ENCODE data around the gene CAMTA1. TPM values are rescaled to one million over a fixed set of nuclear protein-coding genes. Genes with fewer than 3 reads are reported as not detected.

The CAMTA1 gene
- total RNA-seq, 6 experiments from 2014 or later: 78.1 to 96.6 (median 86.1) TPM

DNA sequence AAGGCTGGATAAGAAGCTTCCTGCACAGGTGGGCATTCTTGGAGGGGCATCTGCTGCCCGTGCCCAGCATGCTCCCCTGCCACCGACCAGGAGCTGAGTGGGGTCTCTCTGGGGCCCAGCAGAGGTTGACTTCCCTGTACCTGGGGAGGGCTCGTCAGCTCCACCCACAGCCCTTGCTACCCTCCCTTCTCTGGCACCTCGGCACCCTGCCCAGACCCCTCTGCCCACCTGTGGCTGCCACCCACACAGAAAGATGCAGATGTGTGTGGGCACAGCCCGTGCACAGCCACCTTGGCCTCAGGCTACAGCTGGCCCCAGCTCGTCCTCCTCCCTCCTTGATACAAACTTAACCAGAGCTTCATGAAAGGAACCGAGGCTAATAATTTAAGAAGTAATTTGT is 744.7 kb downstream of the CAMTA1 start:
- no peaks in the 10 kb centered on the region for H3K9me3 Mint-ChIP-seq
- peaks cover 1% of the 10 kb centered on the region; the same call in 1 of the 2 replicates for H3K27me3 Mint-ChIP-seq (ENCODE audit: insufficient read depth)
- TF ChIP-seq CTCF (IDR thresholded peaks at IDR 0.05): no peak
- H3K4me1 Mint-ChIP-seq (ENCODE audit: low read depth): peaks cover 44% of the 10 kb centered on the region
- no peaks in the 10 kb centered on the region for H3K36me3 Mint-ChIP-seq (ENCODE audit: low read depth)
- H3K27ac Mint-ChIP-seq: no peak overlapping the region
- H3K4me3 Mint-ChIP-seq: no peak overlapping the region
- DNase-seq: no peak

DNA sequence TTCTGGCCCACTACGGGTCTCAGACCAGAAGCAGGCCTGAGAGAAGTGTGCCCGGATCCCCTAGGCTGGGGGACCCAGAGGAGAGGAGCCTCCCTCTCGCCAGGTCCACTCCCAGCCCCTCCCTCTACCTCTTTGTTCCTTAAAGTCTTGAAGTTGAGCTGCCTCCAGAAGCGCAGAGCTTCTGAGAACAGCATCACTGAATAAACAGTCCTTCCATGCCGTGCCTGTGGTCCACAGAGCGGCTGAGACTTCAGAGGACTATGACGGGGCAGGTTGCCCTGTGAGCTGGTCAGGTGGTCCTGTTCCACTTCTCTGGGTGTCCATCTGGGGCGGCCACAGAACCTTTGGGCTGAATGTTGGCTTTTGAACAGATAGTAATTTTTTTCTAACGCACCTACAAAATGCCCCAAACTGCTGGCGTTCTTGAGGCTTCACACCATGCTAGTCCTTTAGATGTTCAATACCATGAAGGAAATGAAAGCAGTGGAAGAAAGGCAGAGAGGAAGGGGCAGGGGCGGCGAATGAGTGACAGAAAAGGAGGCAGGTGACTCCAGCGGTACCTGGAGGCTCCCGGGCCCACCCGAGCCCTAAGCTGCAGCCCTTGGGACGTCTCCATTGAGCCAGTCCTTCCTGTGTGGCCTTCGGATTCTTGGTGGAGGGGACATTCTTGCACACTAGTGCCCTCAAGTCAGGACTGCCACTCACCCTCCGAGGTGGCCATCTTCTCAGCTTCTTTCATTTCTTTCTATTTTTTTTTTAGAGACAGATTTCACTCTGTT is 746.5 kb downstream of the CAMTA1 start:
- H3K36me3 Mint-ChIP-seq (ENCODE audit: low read depth): no peaks in the 10 kb centered on the region
- TF ChIP-seq CTCF (IDR thresholded peaks at IDR 0.05): no peak
- peaks cover 34% of the 10 kb centered on the region for H3K4me1 Mint-ChIP-seq (ENCODE audit: low read depth)
- DNase-seq: no peak
- H3K27ac Mint-ChIP-seq: no peak overlapping the region
- H3K4me3 Mint-ChIP-seq: no peak overlapping the region
- H3K9me3 Mint-ChIP-seq: no peaks in the 10 kb centered on the region
- H3K27me3 Mint-ChIP-seq (ENCODE audit: insufficient read depth): peaks cover 1% of the 10 kb centered on the region; the same call in 1 of the 2 replicates

- H3K4me3 Mint-ChIP-seq: no peak overlapping the region
- no peak for DNase-seq
- H3K9me3 Mint-ChIP-seq: peaks cover 2% of the 10 kb centered on the region; the same call in 1 of the 2 replicates
- peaks cover 1% of the 10 kb centered on the region; the same call in 1 of the 2 replicates for H3K27me3 Mint-ChIP-seq (ENCODE audit: insufficient read depth)
- peaks cover 24% of the 10 kb centered on the region for H3K4me1 Mint-ChIP-seq (ENCODE audit: low read depth)
- no peak overlapping the region for H3K27ac Mint-ChIP-seq
- TF ChIP-seq CTCF (IDR thresholded peaks at IDR 0.05): no peak
- peaks cover 3% of the 10 kb centered on the region; the same call in 1 of the 2 replicates for H3K36me3 Mint-ChIP-seq (ENCODE audit: low read depth)
Measured at GRCh38 chr1:7533006-7533405, 747.8 kb downstream of the CAMTA1 start.

GRCh38 chr1:7534061-7534825 is 749.0 kb downstream of the CAMTA1 start:
- peak; percentile 38 for DNase-seq
- peaks cover 5% of the 10 kb centered on the region; the same call in 1 of the 2 replicates for H3K9me3 Mint-ChIP-seq
- H3K27ac Mint-ChIP-seq: no peak overlapping the region; the same call in 1 of the 2 replicates
- no peak overlapping the region for H3K4me3 Mint-ChIP-seq
- peaks cover 27% of the 10 kb centered on the region for H3K4me1 Mint-ChIP-seq (ENCODE audit: low read depth)
- H3K36me3 Mint-ChIP-seq (ENCODE audit: low read depth): peaks cover 7% of the 10 kb centered on the region; the same call in 1 of the 2 replicates
- H3K27me3 Mint-ChIP-seq (ENCODE audit: insufficient read depth): peaks cover 1% of the 10 kb centered on the region
- 0 out of 2 replicates have a peak, but pooled peaks have one; percentile 9 for TF ChIP-seq CTCF (IDR thresholded peaks at IDR 0.05)

DNA sequence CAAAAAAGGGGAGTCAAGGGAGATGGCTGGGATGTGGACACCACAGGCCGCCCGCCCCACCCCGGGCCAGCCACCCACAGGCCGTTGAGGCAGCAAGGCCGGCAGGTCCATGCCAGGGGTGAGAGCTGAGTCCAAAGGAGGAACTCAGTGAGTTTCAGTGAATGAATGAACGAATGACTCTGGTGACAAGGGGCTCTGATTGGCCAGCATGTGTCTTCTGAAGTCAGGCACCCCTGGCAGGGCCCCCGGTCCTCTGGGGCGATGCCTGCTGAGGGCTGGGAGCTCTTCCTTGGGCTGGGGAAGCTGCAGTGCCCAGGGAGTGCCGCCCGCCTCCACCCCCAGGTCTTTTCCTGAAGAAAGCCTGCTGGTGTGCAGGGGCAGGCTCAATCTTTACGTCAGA is 749.8 kb downstream of the CAMTA1 start:
- H3K27ac Mint-ChIP-seq: no peak overlapping the region
- TF ChIP-seq CTCF (IDR thresholded peaks at IDR 0.05): no peak
- H3K27me3 Mint-ChIP-seq (ENCODE audit: insufficient read depth): peaks cover 1% of the 10 kb centered on the region
- peaks cover 7% of the 10 kb centered on the region; the same call in 1 of the 2 replicates for H3K36me3 Mint-ChIP-seq (ENCODE audit: low read depth)
- no peak for DNase-seq
- H3K9me3 Mint-ChIP-seq: peaks cover 5% of the 10 kb centered on the region; the same call in 1 of the 2 replicates
- H3K4me3 Mint-ChIP-seq: no peak overlapping the region
- peaks cover 35% of the 10 kb centered on the region for H3K4me1 Mint-ChIP-seq (ENCODE audit: low read depth)
